PC-3 (cell line): Measurements from ENCODE around the gene SMIM44. TPM values are rescaled to one million over a fixed set of nuclear protein-coding genes. Genes with fewer than 3 reads are reported as not detected.

ENCODE experiments used
- ATAC-seq: fragments of 200-7000 bp; cut with Tn5 transposase; 2 replicates; pipeline ENCODE4 v1.9.1; 2020; ENCODE audit warnings: mild to moderate bottlenecking, moderate library complexity
- BruUV-seq: library from RNA; stranded (reverse); fragments of 400-500 nt; replicated peaks from 2 replicates; lab custom pipeline; 2021; lab: Mats Ljungman, UMichigan
- CTCF ChIA-PET: fragments of 300-600 bp; sonication (Branson Sonifier 250); formaldehyde crosslinking; loops from one replicate; lab custom pipeline; 2022; ENCODE audit warnings: antibody characterized with exemption; lab: Charles Lee
- POLR2A ChIA-PET: fragments of 300-600 bp; sonication (Branson Sonifier 250); formaldehyde crosslinking; loops from one replicate; lab custom pipeline; 2022; ENCODE audit warnings: antibody characterized with exemption; ENCODE audit not compliant: unreplicated experiment; lab: Charles Lee
- DNase-seq: peaks from one replicate; pipeline ENCODE4 v3.0.0-alpha.2; 2015
- H2AFZ ChIP-seq: fragments of 300-600 bp; sonication (generic); 2 replicates; pipeline ENCODE4 v1.6.0; 2016; ENCODE audit warnings: antibody characterized with exemption, low read length
- H3F3A ChIP-seq: fragments of 300-600 bp; sonication (generic); one replicate; pipeline ENCODE4 v1.6.0; 2017; ENCODE audit warnings: antibody characterized with exemption, low read length, control low read depth, mild to moderate bottlenecking; ENCODE audit not compliant: unreplicated experiment
- H3K27ac ChIP-seq: fragments of 300-600 bp; sonication (generic); 2 replicates; pipeline ENCODE4 v1.5.1; 2016; ENCODE audit warnings: mild to moderate bottlenecking, low read length
- H3K27me3 ChIP-seq: fragments of 300-600 bp; sonication (generic); 2 replicates; pipeline ENCODE4 v1.6.1; 2016; ENCODE audit warnings: low read length, mixed read lengths
- H3K36me3 ChIP-seq: fragments of 300-600 bp; sonication (generic); 2 replicates; pipeline ENCODE4 v1.6.1; 2016; ENCODE audit warnings: low read depth, mixed run types, low read length, mixed read lengths
- H3K4me1 ChIP-seq: fragments of 300-600 bp; sonication (generic); 2 replicates; pipeline ENCODE4 v1.5.1; 2016; ENCODE audit warnings: low read length; ENCODE audit not compliant: insufficient read depth
- H3K4me2 ChIP-seq: fragments of 300-600 bp; sonication (generic); 2 replicates; pipeline ENCODE4 v1.6.0; 2016; ENCODE audit warnings: low read length
- H3K4me3 ChIP-seq: fragments of 300-600 bp; sonication (generic); 2 replicates; pipeline ENCODE4 v1.5.1; 2016; ENCODE audit warnings: mild to moderate bottlenecking, low read length, mixed read lengths
- H3K79me2 ChIP-seq: fragments of 300-600 bp; sonication (generic); 2 replicates; pipeline ENCODE4 v1.6.1; 2017; ENCODE audit warnings: low read length, mixed read lengths
- H3K9ac ChIP-seq: fragments of 300-600 bp; sonication (generic); 2 replicates; pipeline ENCODE4 v1.6.0; 2016; ENCODE audit warnings: mild to moderate bottlenecking, low read length
- H3K9me2 ChIP-seq: fragments of 300-600 bp; sonication (generic); replicated peaks from 2 replicates; pipeline ENCODE4 v1.6.1; 2016; ENCODE audit warnings: mixed run types, low read length, mixed read lengths
- H3K9me3 ChIP-seq: fragments of 300-600 bp; sonication (generic); 2 replicates; pipeline ENCODE4 v1.6.1; 2016; ENCODE audit warnings: low read length, mixed read lengths
- H4K20me1 ChIP-seq: fragments of 300-600 bp; sonication (generic); 2 replicates; pipeline ENCODE4 v1.6.1; 2016; ENCODE audit warnings: low read length, mixed read lengths
- EZH2 ChIP-seq: fragments of 300-600 bp; sonication (generic); IDR thresholded peaks from one replicate; pipeline ENCODE4 v1.6.1; 2017; ENCODE audit warnings: antibody characterized with exemption, mild to moderate bottlenecking, low read length; ENCODE audit not compliant: unreplicated experiment
- EZH2phosphoT487 ChIP-seq: fragments of 300-600 bp; sonication (generic); IDR thresholded peaks from 2 replicates; pipeline ENCODE4 v1.6.1; 2018; ENCODE audit warnings: mild to moderate bottlenecking, antibody characterized with exemption, low read length, borderline replicate concordance
- intact Hi-C: fragments of 100-400 bp; cut with micrococcal nuclease; formaldehyde crosslinking; loops from 2 replicates; pipeline ENCODE4 v1.9.0; 2023
- total RNA-seq: library from RNA; depleted of rRNA; stranded (reverse); fragments of >200 nt; gene quantifications from 2 replicates; pipeline ENCODE4 v1.2.3, GENCODE V29; 2014
- TF ChIP-seq, protein P1 (sequence below): fragments of 300-600 bp; sonication (generic); conservative IDR thresholded peaks from 2 replicates; pipeline ENCODE4 v1.5.1; 2017; ENCODE audit warnings: antibody characterized with exemption, low read depth, mild to moderate bottlenecking, low read length

SMIM44 gene
- total RNA-seq, 1 experiment from 2014 or later = not detected

DNA sequence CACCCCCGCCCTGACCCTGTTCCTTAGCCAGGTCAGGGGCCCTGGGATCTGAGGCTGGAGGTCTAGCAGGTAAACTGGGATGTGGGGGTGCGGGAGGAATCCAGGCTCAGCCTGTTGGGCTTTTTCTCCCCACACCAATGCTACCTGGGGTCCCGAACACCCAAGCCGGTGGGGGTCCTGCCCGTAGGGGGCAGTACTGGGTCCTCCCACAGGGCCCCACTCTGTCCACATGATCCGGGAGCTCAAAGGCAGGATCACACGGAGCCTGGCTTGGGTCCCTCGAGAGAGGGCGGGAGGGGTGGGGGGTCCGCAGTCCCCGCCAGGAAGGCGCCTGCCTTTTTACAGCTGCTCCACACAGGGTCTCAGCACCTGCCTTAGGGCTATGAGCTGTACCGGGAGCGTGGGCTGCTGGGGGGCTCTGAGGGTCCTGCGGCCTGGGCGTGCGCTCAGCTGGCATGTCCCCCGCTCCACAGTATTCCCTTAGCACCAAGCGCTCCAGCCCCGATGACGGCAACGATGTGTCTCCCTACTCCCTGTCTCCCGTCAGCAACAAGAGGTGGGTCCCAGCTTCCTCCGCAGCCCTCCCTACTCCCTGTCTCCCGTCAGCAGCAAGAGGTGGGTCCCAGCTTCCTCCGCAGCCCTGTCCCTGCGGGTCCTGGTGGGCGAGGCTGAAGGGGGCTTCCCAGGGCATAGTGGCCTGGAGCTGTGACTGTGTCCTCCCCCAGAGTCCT lies 43.4 kb upstream of the SMIM44 start:
- no peaks in the 10 kb centered on the region for H3K4me1 ChIP-seq
- TF ChIP-seq EZH2phosphoT487 (no peak), EZH2 (no peak)
- TF ChIP-seq, protein P1, sequence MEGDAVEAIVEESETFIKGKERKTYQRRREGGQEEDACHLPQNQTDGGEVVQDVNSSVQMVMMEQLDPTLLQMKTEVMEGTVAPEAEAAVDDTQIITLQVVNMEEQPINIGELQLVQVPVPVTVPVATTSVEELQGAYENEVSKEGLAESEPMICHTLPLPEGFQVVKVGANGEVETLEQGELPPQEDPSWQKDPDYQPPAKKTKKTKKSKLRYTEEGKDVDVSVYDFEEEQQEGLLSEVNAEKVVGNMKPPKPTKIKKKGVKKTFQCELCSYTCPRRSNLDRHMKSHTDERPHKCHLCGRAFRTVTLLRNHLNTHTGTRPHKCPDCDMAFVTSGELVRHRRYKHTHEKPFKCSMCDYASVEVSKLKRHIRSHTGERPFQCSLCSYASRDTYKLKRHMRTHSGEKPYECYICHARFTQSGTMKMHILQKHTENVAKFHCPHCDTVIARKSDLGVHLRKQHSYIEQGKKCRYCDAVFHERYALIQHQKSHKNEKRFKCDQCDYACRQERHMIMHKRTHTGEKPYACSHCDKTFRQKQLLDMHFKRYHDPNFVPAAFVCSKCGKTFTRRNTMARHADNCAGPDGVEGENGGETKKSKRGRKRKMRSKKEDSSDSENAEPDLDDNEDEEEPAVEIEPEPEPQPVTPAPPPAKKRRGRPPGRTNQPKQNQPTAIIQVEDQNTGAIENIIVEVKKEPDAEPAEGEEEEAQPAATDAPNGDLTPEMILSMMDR = no peak; the same call in 1 of the 2 replicates
- no peaks in the 10 kb centered on the region for H3F3A ChIP-seq
- no peak overlapping the region for H3K9ac ChIP-seq
- H3K4me2 ChIP-seq = no peak overlapping the region
- DNase-seq (no peak), ATAC-seq (no peak)
- ChIA-PET CTCF (no interaction called here), POLR2A (no interaction called here)
- no TSS peak for BruUV-seq
- intact Hi-C loops = no loop called here
- no peaks in the 10 kb centered on the region for H3K9me2 ChIP-seq
- H3K36me3 ChIP-seq = no peaks in the 10 kb centered on the region; the same call in 1 of the 2 replicates
- H3K27ac ChIP-seq = no peak overlapping the region
- H3K4me3 ChIP-seq = no peak overlapping the region
- H3K79me2 ChIP-seq = peaks cover 6% of the 10 kb centered on the region; the same call in 1 of the 2 replicates
- no peaks in the 10 kb centered on the region for H3K9me3 ChIP-seq
- no peaks in the 10 kb centered on the region for H4K20me1 ChIP-seq
- H3K27me3 ChIP-seq = no peaks in the 10 kb centered on the region
- H2AFZ ChIP-seq = no peak overlapping the region

DNA sequence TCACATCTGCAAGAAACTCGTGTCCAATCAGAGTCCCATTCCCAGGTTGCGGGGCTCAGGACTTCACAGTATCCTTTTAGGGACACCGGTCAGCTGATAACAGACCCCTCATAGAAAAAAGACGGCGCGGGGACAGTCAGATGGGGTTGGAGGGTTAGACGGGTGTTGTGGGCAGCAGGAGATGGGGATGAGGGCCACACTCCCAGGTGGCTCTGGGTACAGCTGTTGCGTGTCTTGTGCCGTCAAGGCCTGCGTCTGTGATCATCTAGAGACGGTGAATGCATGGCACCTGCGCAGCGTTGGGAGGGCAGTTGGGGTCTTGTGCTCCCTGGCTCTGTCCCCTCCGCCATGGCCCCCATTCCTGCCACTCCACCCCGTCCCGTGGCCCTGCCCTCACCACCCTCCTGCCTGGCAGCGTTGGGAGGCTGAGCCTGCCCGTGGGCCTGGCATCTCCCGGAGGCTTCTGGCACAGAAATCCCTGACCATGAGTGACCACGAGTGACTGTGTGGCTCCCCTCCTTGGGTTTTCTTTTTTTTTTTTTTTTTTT lies 41.7 kb upstream of the SMIM44 start:
- H3K9me2 ChIP-seq = no peaks in the 10 kb centered on the region
- H3K9ac ChIP-seq = no peak overlapping the region
- intact Hi-C loops = no loop called here
- no peaks in the 10 kb centered on the region; the same call in 1 of the 2 replicates for H3K36me3 ChIP-seq
- H3K27ac ChIP-seq = no peak overlapping the region
- H3K4me2 ChIP-seq = no peak overlapping the region
- CTCF ChIA-PET = no interaction called here
- 0 out of 2 replicates have a peak, but pooled peaks cover under 1% of the 10 kb centered on the region for H4K20me1 ChIP-seq
- ATAC-seq (no peak), DNase-seq (no peak)
- no TSS peak for BruUV-seq
- H3K4me3 ChIP-seq = no peak overlapping the region
- no peaks in the 10 kb centered on the region for H3F3A ChIP-seq
- TF ChIP-seq EZH2 = no peak
- TF ChIP-seq EZH2phosphoT487 = no peak
- TF ChIP-seq, protein P1 = no peak
- POLR2A ChIA-PET = no interaction called here
- no peaks in the 10 kb centered on the region for H3K4me1 ChIP-seq
- no peaks in the 10 kb centered on the region for H3K9me3 ChIP-seq
- no peak overlapping the region for H2AFZ ChIP-seq
- peaks cover 20% of the 10 kb centered on the region for H3K79me2 ChIP-seq
- H3K27me3 ChIP-seq = no peaks in the 10 kb centered on the region
